ENCODE data around the gene SLC25A34.

SLC25A34 gene

GRCh38 chr1:15756143-15757015, 20.3 kb downstream of the SLC25A34 start:
- DNase-seq, result peak; percentile 63 to 85

GRCh38 chr1:15757016-15757543, 21.0 kb downstream of the SLC25A34 start:
- no peak for DNase-seq

- DNase-seq, result peak in 1 of 2 experiments; percentile 20
Observed at GRCh38 chr1:15757575-15758342, 21.7 kb downstream of the SLC25A34 start.

GRCh38 chr1:15758343-15758931, 22.4 kb downstream of the SLC25A34 start, which contains the start of gene FBLIM1:
FBLIM1 (plus strand) TSS chr1:15758795; CDS start chr1:15764984, 6,189 bp downstream.
- DNase-seq, result peak; percentile 66 to 74

GRCh38 chr1:15758953-15759661, 23.0 kb downstream of the SLC25A34 start:
- peak in 1 of 2 experiments; percentile 49 for DNase-seq

GRCh38 chr1:15760520-15761211, 24.6 kb downstream of the SLC25A34 start:
- no peak for DNase-seq

- DNase-seq, result no peak
Observed at GRCh38 chr1:15761366-15762128, 25.5 kb downstream of the SLC25A34 start.

- DNase-seq, result no peak
Observed at GRCh38 chr1:15762546-15762945, 26.5 kb downstream of the SLC25A34 start.

GRCh38 chr1:15764269-15764764, 28.3 kb downstream of the SLC25A34 start:
- DNase-seq, result no peak

GRCh38 chr1:15764890-15765289, 28.8 kb downstream of the SLC25A34 start:
- no peak for DNase-seq

GRCh38 chr1:15765495-15766194, 29.6 kb downstream of the SLC25A34 start:
- DNase-seq, result no peak

- DNase-seq, result no peak
Observed at GRCh38 chr1:15767941-15768340, 31.9 kb downstream of the SLC25A34 start.

- DNase-seq, result no peak
Observed at GRCh38 chr1:15768388-15768787, 32.3 kb downstream of the SLC25A34 start.

- DNase-seq, result no peak
Observed at GRCh38 chr1:15770313-15770962, 34.4 kb downstream of the SLC25A34 start.

- no peak for DNase-seq
Observed at GRCh38 chr1:15771836-15772515, 35.9 kb downstream of the SLC25A34 start.

GRCh38 chr1:15775706-15776105, 39.6 kb downstream of the SLC25A34 start:
- DNase-seq, result no peak

- DNase-seq, result no peak
Observed at GRCh38 chr1:15777909-15778707, 42.0 kb downstream of the SLC25A34 start.

GRCh38 chr1:15785683-15786082, 49.6 kb downstream of the SLC25A34 start:
- no peak for DNase-seq

Data from NCI-H2081 (cell line).